ENCODE data around the gene PRRT1B.

The PRRT1B gene

GRCh38 chr9:131552030-131552429 is 6.7 kb downstream of the PRRT1B start:
- Histone ChIP-seq H3K9me3 (replicated peaks; ENCODE audit: insufficient read depth, low read length) (no peaks in the 10 kb centered on the region), H3K27me3 (replicated peaks; ENCODE audit: insufficient read depth, low read length) (no peaks in the 10 kb centered on the region; the same call in 1 of the 2 replicates), H2AFZ (ENCODE audit: low read length) (no peak overlapping the region), H3K9ac (ENCODE audit: low read length) (no peak overlapping the region), H3K4me1 (ENCODE audit: low read length) (no peaks in the 10 kb centered on the region), H3K27ac (ENCODE audit: low read length) (no peak overlapping the region), H4K20me1 (ENCODE audit: insufficient read depth, low read length) (no peaks in the 10 kb centered on the region), H3K36me3 (replicated peaks; ENCODE audit: insufficient read depth, low read length) (no peaks in the 10 kb centered on the region), H3K9me2 (replicated peaks; ENCODE audit: insufficient read depth, low read length) (no peaks in the 10 kb centered on the region), H3K4me2 (ENCODE audit: low read depth, low read length) (no peak overlapping the region), H3K79me2 (ENCODE audit: low read length) (no peaks in the 10 kb centered on the region), H3F3A (ENCODE audit: insufficient read depth, low read length) (no peaks in the 10 kb centered on the region), H3K4me3 (ENCODE audit: low read length) (no peak overlapping the region)
- no peak for TF ChIP-seq EZH2phosphoT487 (IDR thresholded peaks at IDR 0.05; ENCODE audit: low read length)
- no peak for TF ChIP-seq CTCF (IDR thresholded peaks at IDR 0.05; ENCODE audit: low read length)
- TF ChIP-seq EZH2 (optimal IDR thresholded peaks at IDR 0.05; ENCODE audit: low read depth, low read length): no peak
- no peak for DNase-seq

- Histone ChIP-seq H3K27me3 (replicated peaks; ENCODE audit: insufficient read depth, low read length) (no peaks in the 10 kb centered on the region), H3K4me1 (ENCODE audit: low read length) (no peaks in the 10 kb centered on the region), H4K20me1 (ENCODE audit: insufficient read depth, low read length) (no peaks in the 10 kb centered on the region), H3K79me2 (ENCODE audit: low read length) (no peaks in the 10 kb centered on the region), H2AFZ (ENCODE audit: low read length) (no peak overlapping the region), H3K36me3 (replicated peaks; ENCODE audit: insufficient read depth, low read length) (no peaks in the 10 kb centered on the region), H3K9me2 (replicated peaks; ENCODE audit: insufficient read depth, low read length) (no peaks in the 10 kb centered on the region), H3K27ac (ENCODE audit: low read length) (no peak overlapping the region), H3K9me3 (replicated peaks; ENCODE audit: insufficient read depth, low read length) (no peaks in the 10 kb centered on the region), H3F3A (ENCODE audit: insufficient read depth, low read length) (no peaks in the 10 kb centered on the region), H3K4me2 (ENCODE audit: low read depth, low read length) (no peak overlapping the region), H3K9ac (ENCODE audit: low read length) (no peak overlapping the region), H3K4me3 (ENCODE audit: low read length) (no peak overlapping the region)
- no peak for TF ChIP-seq EZH2phosphoT487 (IDR thresholded peaks at IDR 0.05; ENCODE audit: low read length)
- TF ChIP-seq CTCF (IDR thresholded peaks at IDR 0.05; ENCODE audit: low read length): no peak
- no peak for TF ChIP-seq EZH2 (optimal IDR thresholded peaks at IDR 0.05; ENCODE audit: low read depth, low read length)
- no peak for DNase-seq
Observed at GRCh38 chr9:131554087-131554842, 8.9 kb downstream of the PRRT1B start.

GRCh38 chr9:131554843-131555351 is 9.6 kb downstream of the PRRT1B start:
- H3K9me3 ChIP-seq (replicated peaks; ENCODE audit: insufficient read depth, low read length): no peaks in the 10 kb centered on the region
- no peak overlapping the region for H3K4me3 ChIP-seq (ENCODE audit: low read length)
- H3K36me3 ChIP-seq (replicated peaks; ENCODE audit: insufficient read depth, low read length): no peaks in the 10 kb centered on the region
- no peak for DNase-seq
- H3K4me2 ChIP-seq (ENCODE audit: low read depth, low read length): no peak overlapping the region
- H3K9me2 ChIP-seq (replicated peaks; ENCODE audit: insufficient read depth, low read length): no peaks in the 10 kb centered on the region
- no peak overlapping the region for H3K9ac ChIP-seq (ENCODE audit: low read length)
- H3F3A ChIP-seq (ENCODE audit: insufficient read depth, low read length): no peaks in the 10 kb centered on the region
- H4K20me1 ChIP-seq (ENCODE audit: insufficient read depth, low read length): no peaks in the 10 kb centered on the region
- H3K27ac ChIP-seq (ENCODE audit: low read length): no peak overlapping the region
- no peak for TF ChIP-seq CTCF (IDR thresholded peaks at IDR 0.05; ENCODE audit: low read length)
- TF ChIP-seq EZH2 (optimal IDR thresholded peaks at IDR 0.05; ENCODE audit: low read depth, low read length): no peak
- TF ChIP-seq EZH2phosphoT487 (IDR thresholded peaks at IDR 0.05; ENCODE audit: low read length): no peak
- H2AFZ ChIP-seq (ENCODE audit: low read length): no peak overlapping the region
- H3K79me2 ChIP-seq (ENCODE audit: low read length): no peaks in the 10 kb centered on the region
- H3K4me1 ChIP-seq (ENCODE audit: low read length): no peaks in the 10 kb centered on the region
- H3K27me3 ChIP-seq (replicated peaks; ENCODE audit: insufficient read depth, low read length): no peaks in the 10 kb centered on the region
